Measurements from ENCODE around the gene WWC1.

DNA sequence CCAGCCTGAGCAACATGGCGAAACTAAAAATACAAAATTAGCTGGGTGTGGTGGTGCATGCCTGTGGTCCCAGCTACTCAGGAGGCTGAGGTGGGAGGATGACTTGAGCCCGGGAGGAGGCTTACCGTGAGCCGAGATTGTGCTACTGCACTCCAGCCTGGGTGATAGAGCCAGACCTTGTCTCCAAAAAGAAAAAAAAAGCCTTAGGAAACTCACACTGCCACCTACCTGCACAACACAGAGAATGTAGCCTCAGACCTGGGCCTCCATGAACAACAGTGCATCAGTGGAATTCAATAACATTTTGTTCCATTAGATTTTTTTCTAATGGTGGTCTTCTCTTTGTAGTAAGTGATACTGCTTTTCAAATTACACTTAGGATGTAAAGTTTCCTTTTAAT lies 131.0 kb downstream of the WWC1 start:
- TF ChIP-seq ZNF23 (CRISPR knock-in tag; IDR thresholded peaks at IDR 0.05) (no peak), CBFB (CRISPR knock-in tag; IDR thresholded peaks at IDR 0.05) (no peak), ZNF232 (CRISPR knock-in tag; IDR thresholded peaks at IDR 0.05) (no peak), RBBP5 (IDR thresholded peaks at IDR 0.05; ENCODE audit: borderline replicate concordance, insufficient read depth, low read length, poor library complexity, severe bottlenecking) (no peak), NR1H2 (CRISPR knock-in tag; IDR thresholded peaks at IDR 0.05) (no peak)
- TF ChIP-seq, protein P1, sequence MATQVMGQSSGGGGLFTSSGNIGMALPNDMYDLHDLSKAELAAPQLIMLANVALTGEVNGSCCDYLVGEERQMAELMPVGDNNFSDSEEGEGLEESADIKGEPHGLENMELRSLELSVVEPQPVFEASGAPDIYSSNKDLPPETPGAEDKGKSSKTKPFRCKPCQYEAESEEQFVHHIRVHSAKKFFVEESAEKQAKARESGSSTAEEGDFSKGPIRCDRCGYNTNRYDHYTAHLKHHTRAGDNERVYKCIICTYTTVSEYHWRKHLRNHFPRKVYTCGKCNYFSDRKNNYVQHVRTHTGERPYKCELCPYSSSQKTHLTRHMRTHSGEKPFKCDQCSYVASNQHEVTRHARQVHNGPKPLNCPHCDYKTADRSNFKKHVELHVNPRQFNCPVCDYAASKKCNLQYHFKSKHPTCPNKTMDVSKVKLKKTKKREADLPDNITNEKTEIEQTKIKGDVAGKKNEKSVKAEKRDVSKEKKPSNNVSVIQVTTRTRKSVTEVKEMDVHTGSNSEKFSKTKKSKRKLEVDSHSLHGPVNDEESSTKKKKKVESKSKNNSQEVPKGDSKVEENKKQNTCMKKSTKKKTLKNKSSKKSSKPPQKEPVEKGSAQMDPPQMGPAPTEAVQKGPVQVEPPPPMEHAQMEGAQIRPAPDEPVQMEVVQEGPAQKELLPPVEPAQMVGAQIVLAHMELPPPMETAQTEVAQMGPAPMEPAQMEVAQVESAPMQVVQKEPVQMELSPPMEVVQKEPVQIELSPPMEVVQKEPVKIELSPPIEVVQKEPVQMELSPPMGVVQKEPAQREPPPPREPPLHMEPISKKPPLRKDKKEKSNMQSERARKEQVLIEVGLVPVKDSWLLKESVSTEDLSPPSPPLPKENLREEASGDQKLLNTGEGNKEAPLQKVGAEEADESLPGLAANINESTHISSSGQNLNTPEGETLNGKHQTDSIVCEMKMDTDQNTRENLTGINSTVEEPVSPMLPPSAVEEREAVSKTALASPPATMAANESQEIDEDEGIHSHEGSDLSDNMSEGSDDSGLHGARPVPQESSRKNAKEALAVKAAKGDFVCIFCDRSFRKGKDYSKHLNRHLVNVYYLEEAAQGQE (IDR thresholded peaks at IDR 0.05; ENCODE audit: borderline replicate concordance) = no peak
- TF ChIP-seq, protein P1 (CRISPR knock-in tag; IDR thresholded peaks at IDR 0.05; ENCODE audit: low read depth) = no peak
- TF ChIP-seq, protein P2, sequence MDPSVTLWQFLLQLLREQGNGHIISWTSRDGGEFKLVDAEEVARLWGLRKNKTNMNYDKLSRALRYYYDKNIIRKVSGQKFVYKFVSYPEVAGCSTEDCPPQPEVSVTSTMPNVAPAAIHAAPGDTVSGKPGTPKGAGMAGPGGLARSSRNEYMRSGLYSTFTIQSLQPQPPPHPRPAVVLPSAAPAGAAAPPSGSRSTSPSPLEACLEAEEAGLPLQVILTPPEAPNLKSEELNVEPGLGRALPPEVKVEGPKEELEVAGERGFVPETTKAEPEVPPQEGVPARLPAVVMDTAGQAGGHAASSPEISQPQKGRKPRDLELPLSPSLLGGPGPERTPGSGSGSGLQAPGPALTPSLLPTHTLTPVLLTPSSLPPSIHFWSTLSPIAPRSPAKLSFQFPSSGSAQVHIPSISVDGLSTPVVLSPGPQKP (CRISPR knock-in tag; IDR thresholded peaks at IDR 0.05) = no peak
- TF ChIP-seq, protein P3, sequence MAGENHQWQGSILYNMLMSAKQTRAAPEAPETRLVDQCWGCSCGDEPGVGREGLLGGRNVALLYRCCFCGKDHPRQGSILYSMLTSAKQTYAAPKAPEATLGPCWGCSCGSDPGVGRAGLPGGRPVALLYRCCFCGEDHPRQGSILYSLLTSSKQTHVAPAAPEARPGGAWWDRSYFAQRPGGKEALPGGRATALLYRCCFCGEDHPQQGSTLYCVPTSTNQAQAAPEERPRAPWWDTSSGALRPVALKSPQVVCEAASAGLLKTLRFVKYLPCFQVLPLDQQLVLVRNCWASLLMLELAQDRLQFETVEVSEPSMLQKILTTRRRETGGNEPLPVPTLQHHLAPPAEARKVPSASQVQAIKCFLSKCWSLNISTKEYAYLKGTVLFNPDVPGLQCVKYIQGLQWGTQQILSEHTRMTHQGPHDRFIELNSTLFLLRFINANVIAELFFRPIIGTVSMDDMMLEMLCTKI (IDR thresholded peaks at IDR 0.05; ENCODE audit: partially characterized antibody) = no peak

All from K562 (cell line).